B cell (primary cell): ENCODE measurements around the gene DR1.

Experiments used
- CTCF ChIP-seq: fragments of 200-600 bp; IDR thresholded peaks from one replicate; pipeline ENCODE4 v1.8.0; 2022; ENCODE audit warnings: antibody characterized with exemption, mild to moderate bottlenecking
- EZH2 ChIP-seq: IDR thresholded peaks from 2 replicates; pipeline ENCODE4 v1.6.1; 2012; ENCODE audit warnings: borderline replicate concordance, low read depth, mild to moderate bottlenecking, moderate library complexity, low read length; ENCODE audit not compliant: insufficient read depth, poor library complexity, severe bottlenecking

DNA sequence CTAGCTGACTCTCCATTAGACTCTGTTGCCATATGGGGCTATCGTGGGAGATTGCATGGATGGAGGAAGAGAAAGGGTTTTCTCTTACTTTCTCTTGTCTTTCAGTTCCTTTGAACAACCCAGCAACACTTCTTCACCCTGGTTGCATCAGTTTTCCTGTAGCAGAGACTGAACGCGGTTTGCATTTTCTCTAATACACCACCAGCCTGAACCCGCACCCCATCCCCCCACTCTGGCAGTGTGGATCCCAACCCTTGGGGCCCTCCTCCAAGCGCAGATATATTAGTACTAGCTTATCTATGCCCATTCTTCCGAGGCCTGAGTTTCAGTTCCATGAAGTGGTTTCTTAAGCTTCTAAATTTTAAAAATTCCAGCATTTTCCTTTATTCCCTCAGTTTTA, 12.6 kb downstream of the DR1 start:
- TF ChIP-seq CTCF (no peak), EZH2 (no peak)
